GM12892 (cell line): Measurements from ENCODE around the gene MALAT1.

ENCODE experiments used
- POLR2A ChIP-seq: IDR thresholded peaks from 2 replicates; pipeline ENCODE4 v1.6.1; 2011; ENCODE audit warnings: low read depth, low read length, control low read depth
- POLR2AphosphoS5 ChIP-seq: IDR thresholded peaks from 2 replicates; pipeline ENCODE4 v1.6.1; 2011; ENCODE audit warnings: low read depth, low read length, control low read depth

- TF ChIP-seq POLR2A (no peak), POLR2AphosphoS5 (no peak)
Measured at GRCh38 chr11:65478388-65479183, 20.3 kb upstream of the MALAT1 start.
